NCI-H1105 (cell line): ENCODE results near the gene FGD4.
"Not testable (repeated sequence)": the region's sequence is repeated elsewhere in the genome, so short reads cannot be mapped to it uniquely, and the experiment has no call there.

Experiments
- DNase-seq: peaks from one replicate; lab custom pipeline; 2025; lab: John Stamatoyannopoulos, UW

FGD4 gene

DNA sequence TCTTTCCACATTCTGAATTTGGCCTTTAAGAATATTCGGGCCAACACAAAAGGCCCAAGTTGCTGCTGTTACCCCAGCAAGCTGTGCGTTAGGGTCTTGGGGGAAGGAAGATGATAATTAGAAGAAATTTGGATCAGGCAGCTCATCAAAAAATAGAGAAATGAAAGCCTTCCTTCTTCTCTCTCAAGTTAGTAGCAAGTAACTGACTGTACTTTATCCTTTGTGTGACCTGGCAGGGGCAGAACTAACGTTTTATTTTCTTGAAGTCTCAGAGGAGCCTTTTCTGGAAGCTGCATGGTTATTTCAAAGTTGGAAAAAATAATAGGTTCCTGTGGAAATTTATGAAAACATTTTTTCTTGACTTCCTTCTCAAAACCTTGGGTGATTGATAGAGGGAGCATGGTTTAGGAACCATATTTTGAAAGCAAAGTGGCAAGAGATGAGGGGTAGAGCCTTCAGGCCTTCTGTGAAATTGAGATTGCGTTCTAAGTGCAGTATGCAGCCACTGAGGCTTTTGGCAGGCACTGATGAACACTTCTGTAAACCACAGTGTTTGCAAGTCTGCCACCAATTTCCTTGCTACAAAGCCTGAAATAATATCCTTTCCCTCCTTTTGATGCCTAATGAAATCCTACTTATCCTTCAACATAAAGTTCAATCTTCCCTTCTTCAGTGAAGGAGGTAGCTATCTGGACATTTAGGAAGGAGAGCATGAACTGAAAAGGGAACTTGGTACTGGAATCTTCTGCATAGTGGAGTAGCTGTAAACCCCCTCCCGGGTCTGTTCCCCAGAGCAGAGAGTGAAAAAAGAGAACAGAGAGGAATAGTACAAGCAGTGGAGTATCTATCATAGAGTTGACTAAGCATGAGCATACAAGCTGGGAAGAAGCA is 123.2 kb downstream of the FGD4 start:
- no peak for DNase-seq

DNA sequence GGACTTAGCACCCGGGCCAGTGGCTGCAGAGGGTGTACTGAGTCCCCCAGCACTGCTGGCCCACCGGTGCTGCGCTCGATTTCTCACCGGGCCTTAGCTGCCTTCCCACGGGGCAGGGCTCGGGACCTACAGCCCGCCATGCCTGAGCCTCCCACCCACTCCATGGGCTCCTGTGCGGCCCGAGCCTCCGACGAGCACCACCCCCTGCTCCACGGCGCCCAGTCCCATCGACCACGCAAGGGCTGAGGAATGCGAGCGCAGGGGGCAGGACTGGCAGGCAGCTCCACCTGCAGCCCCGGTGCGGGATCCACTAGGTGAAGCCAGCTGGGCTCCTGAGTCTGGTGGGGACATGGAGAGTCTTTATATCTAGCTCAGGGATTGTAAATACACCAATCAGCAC is 126.4 kb downstream of the FGD4 start:
- not testable (repeated sequence) for DNase-seq

GRCh38 chr12:32526343-32526742 is 127.0 kb downstream of the FGD4 start:
- not testable (repeated sequence) for DNase-seq

GRCh38 chr12:32532422-32532821 is 133.1 kb downstream of the FGD4 start:
- DNase-seq, result no peak

DNA sequence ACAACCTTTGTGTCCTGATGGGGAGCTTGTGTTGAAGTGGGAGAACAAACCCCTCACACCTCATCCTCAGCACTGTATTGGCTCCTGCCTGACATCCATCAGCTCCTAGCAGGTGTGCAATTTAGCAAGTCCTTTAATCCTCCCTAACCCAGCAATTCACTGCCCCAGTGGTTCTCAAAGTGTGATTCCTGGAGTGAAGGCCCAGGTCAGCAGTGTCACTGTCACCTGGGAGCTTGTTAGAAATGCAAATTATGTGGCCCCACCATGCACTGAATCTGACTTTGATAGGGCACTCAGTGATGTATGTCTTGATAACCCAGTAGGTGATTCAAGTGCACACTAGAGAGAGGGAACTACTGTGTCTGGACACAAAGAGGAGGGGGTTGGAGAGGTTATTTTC is 133.6 kb downstream of the FGD4 start:
- no peak for DNase-seq

DNA sequence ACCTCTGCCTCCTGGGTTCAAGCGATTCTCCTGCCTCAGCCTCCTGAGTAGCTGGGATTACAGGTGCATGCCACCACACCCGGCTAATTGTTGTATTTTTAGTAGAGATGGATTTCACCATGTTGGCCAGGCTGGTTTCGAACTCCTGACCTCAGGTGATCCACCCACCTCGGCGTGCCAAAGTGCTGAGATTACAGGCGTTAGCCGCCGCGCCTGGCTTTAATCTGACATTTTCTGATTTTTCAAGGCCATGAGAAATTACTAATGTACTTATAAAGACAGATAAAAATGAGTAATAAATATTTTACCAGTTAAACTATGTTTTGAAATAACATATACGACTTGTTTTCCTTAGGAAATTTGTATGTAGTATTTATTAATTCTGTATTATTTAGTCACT is 134.1 kb downstream of the FGD4 start:
- DNase-seq, result not testable (repeated sequence)

GRCh38 chr12:32533971-32534590 is 134.7 kb downstream of the FGD4 start:
- no peak for DNase-seq

GRCh38 chr12:32534698-32535097 is 135.3 kb downstream of the FGD4 start:
- no peak for DNase-seq

DNA sequence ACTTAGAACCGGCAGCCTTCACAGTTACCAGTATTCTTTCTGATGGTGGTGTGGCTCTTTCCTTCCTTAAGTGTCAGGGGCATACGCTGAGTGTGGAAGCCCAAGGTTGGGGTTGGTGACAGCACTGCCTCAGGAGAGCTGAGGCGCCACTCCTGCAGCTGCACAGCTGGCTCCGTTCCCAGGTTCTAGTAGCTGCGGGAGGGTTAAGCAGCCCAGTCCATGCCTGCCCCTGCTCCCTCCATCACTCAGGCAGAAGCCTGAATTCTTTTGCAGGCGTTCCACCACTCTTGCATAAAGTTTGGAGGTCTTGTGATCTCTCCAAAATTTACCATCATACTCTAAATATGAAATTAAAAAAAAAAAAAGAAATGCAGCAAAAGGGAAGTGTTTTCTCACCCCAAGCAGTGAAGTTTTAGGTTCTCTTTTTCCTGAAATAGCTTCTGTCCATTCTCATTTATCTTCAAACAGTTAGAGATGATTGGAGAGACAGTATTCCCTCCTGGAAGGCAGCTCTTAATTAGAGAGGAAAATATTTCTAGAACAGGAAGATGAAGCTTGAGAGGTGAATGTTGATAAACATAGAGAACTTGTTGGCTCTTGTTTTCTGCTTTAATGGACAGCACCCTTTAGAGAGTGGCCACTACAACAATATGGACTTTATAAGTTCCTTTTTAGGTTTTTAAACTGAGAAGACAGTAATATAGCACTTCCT is 136.1 kb downstream of the FGD4 start:
- peak; percentile 92 for DNase-seq

GRCh38 chr12:32536000-32536345 is 136.6 kb downstream of the FGD4 start:
- no peak for DNase-seq

DNA sequence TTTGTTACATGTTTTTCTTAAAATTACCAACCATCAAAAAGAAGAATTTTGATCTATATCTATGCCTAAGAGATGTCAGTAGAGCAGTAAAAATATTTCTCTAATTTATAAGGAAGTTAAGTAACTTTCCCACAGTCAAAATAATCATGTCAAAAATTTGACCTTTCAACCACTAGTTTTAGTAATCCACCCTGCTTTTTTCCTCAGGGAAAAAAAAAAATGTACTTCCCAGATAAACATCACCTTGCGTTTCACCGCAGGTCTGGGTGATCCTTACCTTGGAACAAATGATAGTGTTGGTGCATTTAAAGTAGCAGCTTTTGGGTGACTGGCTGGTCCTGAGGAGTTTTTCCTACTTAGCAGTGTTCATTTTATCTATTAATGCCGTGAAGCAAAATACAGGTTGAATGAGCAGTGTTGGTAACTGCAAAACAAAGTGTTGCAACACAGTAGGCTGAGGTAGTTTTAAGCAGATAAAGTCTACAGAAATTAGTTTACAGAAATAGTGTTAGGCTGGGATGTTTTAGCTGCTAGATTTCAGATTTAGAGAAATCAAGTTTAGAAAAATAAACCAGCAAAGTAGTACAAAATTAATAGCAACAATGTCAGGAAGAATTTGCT is 142.5 kb downstream of the FGD4 start:
- no peak for DNase-seq

GRCh38 chr12:32542428-32543229 is 143.3 kb downstream of the FGD4 start:
- DNase-seq, result no peak

DNA sequence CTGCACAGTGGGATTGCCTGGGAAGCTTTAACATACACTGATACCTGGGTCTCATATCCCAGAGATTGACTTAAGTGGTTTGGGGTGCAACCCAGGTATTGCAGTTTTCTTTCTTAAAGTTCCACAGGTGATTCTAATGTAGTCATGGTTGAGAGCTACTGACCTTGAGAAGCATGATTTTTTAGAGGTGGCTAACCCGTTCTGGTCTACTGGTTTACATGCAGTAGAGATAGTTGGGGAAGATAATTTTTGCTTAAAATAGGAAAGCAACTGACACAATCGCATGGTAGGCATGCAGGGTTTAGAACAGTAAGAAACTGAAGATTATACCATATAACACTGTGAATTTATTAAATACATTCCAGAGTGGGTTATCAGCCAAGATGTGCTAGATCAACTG is 145.5 kb downstream of the FGD4 start:
- no peak for DNase-seq

DNA sequence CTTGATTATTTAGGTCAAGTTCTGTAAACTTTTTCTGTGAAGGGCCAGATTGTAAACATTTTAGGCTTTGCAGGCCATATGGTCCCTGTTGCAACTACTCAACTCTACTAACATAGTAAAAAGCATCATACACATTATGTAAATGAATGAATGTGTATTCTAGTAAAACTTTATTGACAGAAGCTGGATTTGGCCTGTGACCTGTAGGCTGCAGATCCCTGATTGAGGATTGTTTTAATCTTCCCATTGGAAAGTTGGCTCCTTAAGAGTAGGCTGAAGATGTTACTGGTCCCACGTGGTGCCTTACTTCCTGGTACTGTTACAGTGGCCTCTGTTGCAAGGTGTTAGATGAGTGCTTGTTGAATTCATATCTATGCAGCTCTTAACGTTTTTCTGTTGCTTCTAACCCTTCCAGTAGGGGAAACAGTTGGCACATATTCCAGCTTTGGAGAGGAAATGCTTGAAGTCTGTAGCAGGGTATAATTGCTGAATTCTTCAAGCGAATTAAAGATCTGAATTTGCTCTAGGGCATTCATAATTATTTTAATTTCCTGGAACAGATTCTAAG is 146.1 kb downstream of the FGD4 start:
- no peak for DNase-seq

DNA sequence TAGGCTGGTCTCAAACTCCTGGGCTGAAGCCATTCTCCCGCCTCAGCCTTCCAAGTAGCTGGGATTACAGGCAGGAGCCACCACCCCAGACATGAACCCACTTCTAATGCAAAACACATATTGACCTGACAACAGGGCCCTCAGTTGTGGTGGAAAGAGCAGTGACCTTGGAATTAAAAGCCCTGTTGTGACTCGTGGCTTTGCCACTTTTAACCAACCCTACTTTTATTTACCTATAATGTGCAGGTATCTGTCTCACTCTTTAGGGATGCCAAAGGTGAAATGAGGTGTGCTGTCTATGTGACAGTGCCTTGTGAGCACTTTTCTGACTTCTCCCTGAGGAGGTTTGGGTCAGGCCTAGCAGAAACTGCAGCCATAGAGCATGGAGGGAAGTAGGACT is 146.9 kb downstream of the FGD4 start:
- DNase-seq, result no peak

DNA sequence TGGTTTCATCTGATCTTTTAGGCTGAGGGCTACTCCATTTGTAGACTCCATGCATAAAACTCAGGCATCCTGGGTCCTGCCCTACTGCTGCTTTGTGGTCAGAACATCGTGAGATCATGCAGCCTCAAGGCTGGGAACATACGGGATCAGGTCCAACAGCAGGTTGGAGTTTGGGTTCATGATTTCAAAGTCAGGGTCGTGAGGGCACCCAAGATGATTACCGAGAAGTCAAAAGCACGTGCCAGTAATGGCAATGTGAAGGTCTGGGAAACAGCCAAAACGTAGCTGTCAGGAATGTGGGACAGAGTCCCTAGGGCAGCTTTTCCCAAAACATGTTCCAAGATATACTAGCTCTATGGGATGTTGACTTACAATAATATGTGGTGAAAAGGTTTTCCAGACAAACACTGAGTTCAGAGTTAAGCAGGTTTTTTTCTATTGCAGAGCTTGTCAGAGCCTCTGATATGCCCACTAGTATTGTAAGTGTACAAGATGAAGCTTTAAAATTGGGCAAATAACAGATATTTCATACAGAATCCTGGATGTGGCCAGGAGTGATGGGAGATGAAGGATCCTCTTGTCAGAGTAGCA is 149.4 kb downstream of the FGD4 start:
- DNase-seq, result no peak

- DNase-seq, result no peak
Observed at GRCh38 chr12:32549675-32550079, 150.3 kb downstream of the FGD4 start.

DNA sequence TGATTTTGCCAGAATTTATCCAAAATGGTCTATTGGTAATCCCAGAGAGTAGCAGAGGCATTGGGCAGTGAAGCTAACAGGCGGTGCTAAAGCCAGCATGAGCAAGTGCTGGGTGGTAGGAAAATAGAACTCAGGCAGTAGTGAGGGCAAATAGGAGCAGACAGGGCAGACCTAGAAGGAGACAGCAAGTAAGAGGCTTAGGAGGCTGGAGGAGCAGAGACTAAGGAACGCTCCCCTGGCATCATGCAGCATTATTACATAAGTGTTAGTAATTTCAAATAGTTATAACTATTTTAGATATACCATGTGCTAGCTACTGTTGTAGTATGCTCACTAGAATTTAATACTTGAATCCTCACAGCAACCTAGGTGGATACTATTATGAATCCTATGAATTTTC is 151.7 kb downstream of the FGD4 start:
- no peak for DNase-seq

DNA sequence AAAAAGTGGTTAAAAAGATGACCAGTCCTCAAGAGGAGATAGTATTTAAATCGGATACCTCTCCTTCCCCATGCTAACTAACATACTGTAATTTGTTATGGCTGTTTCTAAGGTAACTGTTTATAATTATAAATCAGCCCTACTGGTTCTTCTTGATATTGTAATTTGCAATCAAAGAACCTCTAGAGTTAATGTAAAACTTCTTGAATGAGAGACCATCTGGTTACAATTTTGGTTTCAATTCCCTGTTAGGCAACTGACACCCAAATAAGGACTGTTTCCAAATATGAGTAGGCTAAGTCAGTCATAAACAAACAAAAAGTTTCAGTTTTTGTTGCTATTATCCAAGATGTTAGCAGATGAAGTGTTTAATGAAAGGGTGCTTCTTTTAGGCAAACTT is 159.5 kb downstream of the FGD4 start:
- DNase-seq, result no peak

- no peak for DNase-seq
Observed at GRCh38 chr12:32559434-32559833, 160.1 kb downstream of the FGD4 start.

GRCh38 chr12:32560520-32560919 is 161.2 kb downstream of the FGD4 start:
- no peak for DNase-seq
